GM21529 (cell line): ENCODE measurements around the gene HPN.
"Not testable (repeated sequence)": the region's sequence is repeated elsewhere in the genome, so short reads cannot be mapped to it uniquely, and the experiment has no call there.

Experiments used
- ATAC-seq: cut with Tn5 transposase; IDR thresholded peaks from one replicate; pipeline ENCODE4 v1.9.1; 2021; ENCODE audit not compliant: unreplicated experiment

The HPN gene

DNA sequence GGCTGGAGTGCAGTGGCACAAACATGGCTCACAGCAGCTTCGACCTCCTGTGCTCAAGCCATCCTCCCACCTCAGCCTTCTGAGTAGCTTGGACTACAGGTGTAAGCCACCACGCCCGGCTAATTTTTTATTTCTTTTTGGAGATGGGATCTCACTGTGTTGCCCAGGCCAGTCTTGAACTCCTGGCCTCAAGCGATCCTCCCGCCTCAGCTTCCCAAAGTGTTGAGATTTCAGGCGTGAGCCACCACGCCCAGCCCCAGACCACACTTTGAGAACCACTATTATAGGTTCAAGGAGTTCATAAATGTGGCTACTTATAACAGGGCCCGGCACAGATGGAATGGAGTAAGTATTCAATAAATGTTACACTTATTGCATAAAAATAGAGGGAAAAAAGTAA, 14.5 kb upstream of the HPN start:
- no peak for ATAC-seq

DNA sequence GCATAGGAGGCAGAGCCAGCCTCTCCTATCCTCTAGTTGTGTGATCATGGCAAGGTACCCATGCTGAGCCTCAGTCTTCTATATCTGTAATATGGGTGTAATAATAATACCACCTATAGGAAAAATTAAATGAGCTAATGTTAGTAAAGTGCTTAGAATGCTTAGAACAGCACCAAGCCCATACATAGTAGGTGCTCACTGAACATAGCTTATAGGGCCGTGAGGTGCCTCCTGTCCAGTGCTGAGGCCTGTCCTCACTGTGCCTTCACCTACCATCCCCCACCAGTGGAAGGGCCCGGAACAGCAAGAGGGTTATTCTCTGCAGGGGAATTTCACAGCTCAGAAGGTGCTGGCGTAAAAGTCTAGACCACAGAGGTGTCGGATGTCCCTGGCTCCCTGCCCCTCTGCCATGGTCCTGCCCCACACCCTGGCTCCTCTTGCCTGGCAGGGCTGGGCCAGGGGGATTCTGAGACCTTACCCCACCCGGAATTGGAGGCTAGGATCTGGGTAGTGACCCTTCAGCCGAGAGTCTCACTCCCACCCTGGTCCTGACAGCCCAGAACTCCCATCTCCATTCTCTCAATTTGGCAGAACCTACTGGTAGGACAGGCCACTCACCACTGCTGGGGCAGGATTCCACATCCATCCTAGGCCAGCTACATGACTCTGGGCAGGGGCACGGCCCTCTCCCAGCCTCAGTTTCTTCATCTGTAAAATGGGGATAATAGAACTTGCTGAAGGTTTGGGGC, 13.5 kb upstream of the HPN start:
- ATAC-seq: no peak

DNA sequence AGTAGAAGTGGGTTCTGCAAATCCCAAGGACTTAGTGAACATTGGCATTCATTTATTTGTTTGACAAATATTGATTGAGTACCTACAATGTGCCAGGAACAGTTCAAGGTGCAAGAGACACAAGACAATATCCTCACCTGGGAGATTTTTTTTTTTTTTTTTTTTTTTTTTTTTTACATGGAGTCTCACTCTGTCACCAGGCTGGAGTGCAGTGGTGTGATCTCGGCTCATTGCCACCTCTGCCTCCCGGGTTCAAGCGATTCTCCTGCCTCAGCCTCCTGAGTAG, 13.0 kb upstream of the HPN start:
- ATAC-seq: not testable (repeated sequence)

DNA sequence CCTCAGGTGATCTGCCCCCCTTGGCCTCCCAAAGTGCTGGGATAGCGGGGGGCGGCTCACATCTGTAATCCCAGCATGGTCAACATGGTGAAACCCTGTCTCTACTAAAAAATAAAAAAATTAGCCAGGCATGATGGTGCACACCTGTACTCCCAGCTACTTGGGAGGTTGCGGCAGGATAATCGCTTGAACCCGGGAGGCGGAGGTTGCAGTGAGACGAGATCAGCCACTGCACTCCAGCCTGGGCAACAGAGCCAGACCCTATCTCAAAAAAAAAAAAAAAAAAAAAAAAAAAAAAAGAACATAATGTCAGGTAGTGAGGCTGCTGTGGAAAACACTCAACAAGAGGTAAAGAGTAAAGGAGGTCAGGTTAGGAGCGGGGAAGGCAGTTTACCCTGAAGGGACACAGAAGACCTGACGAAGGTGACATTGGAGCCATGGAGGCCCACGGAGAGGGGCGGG, 12.2 kb upstream of the HPN start:
- not testable (repeated sequence) for ATAC-seq

DNA sequence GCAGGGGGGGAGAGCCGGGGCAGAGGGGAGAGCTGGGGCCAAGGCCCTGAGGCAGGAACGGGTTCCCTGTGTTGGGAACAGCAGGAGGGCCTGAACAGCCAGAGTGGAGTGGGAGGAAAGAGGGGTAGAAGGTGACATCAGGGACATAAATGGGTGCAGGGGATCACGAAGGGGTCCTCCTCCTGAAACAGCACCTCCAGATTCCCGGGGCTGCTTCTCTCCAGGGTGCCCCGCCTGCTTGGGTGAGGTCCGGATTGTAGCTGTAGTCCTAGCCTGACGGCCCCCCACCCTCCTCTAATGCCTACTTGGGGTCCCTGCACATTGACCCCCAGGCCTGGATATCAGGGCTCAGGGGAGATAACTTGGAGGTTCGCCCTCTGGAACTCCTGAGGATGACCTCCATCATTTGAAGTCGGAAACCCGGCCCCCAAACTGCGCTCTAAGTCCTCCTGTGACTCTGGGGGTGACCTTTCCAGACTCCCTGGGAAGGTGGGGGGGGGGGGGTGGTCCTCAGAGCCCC, 11.7 kb upstream of the HPN start:
- no peak for ATAC-seq

DNA sequence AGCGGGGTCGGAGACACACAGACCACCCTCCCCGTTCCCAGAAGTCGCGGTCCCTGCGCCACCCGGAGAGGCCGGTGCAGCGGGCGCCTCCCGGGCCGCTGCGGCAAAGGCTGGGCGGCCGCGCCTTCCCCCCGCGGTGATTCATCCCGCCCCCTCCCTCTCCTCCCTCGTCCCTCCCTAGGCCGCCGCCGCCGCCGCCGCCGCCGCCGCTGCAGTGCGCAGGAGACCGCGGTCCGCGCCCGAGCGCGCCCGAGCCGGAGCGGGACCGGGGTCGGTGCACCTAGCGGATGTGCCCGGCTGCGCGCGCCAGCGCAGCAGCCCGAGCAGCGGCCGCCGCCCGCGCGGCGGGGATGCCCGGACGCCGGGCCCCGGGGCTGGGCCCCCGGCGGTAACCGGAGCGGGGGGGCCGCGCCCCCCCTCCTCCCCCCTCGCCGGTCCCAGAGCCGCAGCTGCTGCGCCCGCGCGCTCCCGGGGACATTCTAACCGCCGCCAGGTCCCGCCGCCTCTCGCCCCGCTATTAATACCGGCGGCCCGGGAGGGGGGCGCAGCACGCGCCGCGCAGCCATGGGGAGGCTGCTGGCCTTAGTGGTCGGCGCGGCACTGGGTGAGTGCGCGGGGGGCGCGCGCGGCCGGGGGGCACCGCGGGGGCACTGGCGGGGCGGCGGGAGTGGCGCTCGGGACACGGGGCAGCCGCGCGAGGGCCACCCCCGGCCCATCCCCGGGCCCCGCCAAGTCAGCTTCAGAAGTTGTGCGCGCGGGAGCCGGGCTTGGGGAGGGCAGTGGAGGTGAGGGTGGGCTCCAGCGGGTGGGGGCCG, 11.1 kb upstream of the HPN start, which contains the start of gene SCN1B:
SCN1B (plus strand) TSS at position 214 of the 815 bp plus-strand sequence; CDS start at position 565, 351 bp downstream.
- ATAC-seq: no peak

DNA sequence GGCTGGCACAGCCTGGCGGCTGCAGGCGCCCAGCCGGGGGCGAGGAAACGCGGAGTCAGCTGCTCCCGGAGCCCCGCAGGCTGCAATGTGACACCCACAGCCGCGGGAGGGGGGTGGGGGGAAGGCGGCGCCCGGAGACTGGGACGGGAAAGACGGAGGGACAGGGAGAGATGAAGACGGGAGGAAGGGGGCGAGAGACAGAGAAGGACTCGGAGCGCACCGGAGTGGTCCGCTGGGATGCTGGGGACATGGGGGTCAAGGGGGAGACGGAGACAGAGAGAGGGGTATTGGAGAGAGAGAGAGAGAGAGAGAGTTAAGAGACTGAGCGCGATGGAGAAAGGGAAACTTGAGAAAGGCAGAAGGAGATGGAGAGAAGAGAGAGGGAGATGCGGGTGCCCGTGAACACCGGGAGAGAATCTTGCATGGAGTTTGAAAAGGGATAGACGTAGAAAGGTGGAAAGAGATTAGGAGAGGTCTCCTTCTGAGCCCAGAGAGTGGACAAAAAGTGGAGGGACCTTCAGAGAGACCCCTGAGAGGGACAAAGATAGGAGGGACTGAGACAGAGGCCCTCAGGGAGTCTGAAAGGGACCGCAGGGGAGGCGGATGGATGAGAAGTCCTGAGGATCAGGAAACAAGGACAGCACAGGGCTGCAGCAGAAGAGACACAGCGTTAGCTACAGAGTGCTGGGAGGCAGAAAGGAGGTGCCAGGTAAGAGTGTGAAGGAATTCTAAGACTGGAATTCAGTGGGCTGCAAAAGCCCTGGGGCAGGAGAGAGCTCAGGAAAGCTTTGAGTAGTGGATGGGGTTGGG, 10.2 kb upstream of the HPN start:
- ATAC-seq: no peak

DNA sequence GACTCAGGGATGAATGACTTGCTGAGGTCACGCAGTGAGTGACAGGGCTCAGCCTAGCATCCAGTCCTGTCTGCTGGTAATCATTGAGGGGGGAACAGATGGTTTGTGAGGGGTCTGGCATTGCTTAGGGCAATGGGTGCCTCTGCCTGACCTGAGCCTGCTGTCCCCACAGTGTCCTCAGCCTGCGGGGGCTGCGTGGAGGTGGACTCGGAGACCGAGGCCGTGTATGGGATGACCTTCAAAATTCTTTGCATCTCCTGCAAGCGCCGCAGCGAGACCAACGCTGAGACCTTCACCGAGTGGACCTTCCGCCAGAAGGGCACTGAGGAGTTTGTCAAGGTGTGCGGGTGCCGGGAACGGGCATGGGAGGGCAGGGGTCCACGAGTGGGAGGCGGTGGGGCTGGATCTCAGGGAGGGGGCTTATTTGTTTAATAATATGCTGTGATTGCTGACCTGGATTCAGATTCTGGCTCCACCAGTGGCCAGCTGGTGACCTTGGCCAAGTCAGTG, 9.1 kb upstream of the HPN start:
- no peak for ATAC-seq

DNA sequence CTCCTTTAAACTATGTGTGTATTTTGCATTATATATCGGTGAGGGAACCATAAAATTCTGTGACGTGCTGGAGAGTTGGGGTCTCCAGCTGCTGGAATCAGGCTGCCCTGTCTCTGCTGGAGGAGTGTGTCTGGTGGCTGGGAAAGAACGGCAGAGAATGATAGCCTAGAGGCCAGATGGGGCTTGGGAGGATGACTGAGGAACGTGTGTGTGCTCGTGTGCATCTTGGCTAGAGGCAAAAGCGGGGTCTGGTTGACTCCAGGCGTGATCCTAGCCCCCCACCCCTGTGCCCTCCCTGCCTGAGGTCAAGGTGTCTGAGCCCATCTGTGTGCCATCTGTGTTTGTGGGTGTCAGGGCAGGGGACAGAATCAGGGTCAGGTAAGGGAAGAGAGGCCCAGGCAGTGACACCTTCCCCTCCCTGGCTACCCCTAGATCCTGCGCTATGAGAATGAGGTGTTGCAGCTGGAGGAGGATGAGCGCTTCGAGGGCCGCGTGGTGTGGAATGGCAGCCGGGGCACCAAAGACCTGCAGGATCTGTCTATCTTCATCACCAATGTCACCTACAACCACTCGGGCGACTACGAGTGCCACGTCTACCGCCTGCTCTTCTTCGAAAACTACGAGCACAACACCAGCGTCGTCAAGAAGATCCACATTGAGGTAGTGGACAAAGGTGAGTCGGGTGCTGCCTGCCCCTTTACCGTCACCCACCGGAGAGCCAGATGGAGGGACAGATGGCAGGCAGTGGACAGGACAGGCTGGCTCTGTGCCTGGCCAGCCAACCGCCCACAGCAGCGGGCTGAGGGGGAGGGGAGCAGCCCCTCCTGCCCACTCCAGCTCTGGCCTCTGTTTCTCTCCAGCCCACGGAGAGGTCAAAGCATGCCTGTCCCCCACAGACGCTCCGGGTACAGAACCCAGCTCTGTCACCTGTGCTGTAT, 8.2 kb upstream of the HPN start:
- ATAC-seq: no peak

DNA sequence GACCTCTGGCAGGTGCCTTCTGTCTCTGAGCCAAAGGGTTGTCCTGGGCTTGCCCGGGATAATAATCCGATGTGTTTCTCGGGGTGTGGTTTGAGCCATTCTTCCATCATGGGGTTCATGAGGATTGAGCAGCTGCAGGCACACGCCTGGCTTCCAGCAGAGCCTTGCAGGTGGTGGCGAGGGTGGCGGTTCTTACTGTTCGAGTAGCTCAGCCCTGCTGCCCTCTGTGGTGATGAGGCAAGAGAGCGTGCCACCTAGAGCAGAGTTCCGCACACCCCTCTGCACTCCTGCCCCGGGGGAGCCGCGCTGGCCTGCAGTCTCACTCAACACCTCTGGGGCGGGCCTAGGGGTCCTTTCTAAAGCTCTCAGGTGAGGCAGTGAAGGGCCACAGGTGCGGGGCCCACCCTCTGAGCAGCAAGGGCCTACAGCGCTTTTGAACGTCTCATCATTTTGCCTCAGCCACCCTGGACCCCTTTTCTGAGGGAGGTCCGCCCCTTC, 7.5 kb upstream of the HPN start:
- ATAC-seq: no peak

DNA sequence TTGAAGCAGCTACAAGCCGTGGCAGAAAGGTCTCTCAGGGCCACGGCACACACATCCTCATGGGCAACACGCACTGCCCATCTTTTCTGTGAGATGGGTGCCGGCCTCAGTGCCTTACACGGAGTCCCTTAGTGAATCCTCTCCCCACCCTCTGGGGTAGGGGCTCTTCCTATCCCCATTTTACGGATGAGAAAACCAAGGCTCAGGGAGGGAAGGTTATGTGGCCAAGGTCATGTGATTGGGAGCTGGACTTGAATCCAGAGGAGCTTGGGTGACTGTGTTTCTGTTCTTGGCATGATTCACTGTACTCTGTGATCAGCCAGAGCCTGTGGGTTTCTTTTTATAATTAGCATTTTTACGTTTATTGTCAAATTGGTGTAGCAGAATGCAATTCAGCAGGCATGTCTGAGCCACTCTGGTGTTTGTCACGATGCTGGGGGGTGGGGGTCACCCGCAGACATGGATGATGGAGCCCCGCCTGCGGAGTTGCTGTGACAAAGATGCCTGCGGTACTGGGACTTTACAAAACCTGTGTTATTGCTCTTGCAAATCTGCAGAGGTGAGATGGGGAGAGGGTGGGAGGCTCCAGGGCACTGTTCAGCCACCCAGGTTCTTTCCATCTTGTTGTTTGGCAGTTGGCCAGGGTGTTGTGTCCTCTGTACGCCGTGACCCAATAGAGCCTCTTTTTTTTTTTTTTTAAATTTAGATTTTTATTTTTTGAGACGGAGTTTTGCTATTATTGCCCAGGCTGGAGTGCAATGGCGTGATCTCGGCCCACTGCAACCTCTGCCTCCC, 6.7 kb upstream of the HPN start:
- ATAC-seq: no peak

DNA sequence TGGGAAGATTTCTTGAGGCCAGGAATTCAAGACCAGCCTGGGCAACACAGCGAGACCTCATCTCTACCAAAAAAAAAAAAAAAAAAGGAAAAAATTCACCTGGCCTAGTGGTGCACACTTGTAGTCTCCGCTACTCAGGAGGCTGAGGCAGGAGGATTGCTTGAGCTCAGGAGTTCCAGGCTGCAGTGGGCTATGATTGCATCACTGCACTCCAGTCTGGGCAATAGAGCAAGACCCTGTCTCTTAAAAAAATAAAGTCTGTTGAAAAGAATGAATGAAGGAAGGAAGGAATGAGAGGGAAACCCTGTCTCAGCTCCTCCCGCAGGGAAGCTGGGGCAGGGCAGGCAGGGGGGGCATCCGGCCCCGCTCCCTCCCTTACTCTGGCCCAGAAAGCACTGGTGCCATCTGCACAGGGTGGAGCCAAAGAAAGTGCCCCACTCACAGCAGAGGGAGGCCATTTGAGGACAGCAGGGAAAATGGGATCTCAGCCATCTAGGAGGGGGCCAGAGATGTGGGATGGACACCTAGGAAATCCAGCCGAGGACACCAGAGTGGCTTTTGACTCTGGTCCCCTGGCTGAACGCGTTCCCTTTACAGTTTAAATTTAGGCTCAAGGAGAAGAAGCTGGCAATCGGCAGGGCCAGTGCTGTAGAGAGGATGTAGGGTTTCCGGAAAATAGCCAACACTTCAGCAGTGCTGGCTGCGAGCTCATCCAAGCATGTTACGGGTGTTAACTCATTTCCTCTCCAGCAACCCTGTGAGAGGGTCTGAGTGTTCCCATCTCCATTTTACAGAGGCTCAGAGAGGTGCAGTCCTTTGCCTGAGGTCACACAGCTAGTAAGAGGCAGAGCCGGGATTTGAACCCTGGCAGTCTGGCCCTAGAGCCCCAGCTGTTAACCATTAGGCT, 3.6 kb upstream of the HPN start:
- no peak for ATAC-seq

DNA sequence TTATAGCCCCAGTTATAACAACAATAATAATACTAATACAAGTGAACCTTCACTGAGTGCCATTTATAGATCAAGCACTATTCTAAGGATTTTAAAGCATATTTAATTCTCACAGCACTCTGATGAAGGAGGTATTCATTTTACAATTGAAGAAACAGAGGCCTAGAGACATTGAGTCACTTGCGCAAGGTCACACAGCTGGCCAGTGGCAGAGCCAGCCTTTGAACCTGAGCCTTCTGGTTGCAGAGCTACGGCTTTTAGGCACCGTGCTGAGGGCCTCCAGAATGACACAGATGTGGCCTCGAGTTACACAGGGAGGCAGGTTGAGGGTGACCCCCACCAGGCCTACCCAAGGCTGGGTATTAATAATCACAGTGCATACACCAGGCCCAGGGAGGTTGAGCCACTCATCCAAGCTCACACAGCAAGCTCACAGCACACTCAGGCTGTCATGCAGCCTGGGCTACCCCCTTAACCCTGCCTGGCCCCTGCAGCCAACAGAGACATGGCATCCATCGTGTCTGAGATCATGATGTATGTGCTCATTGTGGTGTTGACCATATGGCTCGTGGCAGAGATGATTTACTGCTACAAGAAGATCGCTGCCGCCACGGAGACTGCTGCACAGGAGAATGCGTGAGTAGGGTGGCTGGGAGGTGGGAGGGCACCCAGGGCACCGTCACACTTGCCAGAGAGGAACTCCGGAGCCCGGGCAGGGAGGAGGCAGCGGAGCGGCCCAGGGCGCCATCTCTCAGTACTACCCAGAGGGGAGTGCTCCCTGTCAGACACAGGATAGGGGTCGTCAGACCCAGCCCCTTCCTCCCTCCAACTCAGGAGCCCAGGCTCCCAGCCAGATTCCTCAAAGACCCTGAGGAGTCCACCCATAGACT, 2.7 kb upstream of the HPN start:
- no peak for ATAC-seq

DNA sequence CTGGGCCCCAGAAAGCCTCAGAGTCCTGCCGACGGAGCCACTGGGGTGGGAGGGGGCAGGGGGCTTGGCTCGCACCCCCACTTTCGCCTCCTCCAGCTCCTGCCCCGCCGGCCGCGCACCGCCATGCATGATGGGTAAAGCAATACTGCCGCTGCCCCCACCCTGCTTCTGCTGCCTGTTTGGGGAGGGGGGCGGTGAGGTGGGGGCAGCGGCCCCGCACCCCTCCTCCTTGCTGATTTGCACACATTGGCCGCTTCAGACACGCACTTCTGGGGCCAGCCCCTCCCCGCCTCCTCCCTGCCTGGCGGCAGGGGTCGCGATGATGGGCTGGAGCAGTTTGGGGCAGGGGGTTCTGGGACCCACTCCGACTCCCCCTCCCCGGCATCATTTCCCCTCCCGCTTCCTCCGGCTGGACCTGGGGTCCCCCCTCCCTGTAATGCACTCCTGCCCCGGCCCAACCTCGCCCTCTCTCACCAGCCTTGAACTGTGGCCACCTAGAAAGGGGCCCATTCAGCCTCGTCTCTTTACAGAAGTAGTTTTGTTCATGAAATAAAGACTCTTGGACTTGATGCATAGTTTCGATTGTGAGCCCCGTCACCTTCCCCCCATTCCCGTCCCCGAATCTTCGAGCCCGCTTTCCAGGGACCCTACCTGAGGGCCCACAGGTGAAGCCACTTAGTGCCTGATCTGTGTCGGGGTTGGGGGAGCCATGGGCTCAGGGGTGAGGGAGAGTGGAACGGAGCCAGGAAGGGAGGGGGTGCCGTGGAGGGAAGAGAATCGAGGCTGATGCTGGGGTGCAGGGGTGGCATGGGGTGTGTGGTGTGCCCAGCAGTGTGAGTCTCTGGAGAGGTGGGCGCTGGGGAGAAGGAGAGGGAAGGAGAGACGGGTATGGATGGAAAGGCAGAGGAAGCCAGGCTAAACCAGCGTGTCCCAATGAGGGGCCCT, 1.4 kb upstream of the HPN start:
- ATAC-seq: no peak

DNA sequence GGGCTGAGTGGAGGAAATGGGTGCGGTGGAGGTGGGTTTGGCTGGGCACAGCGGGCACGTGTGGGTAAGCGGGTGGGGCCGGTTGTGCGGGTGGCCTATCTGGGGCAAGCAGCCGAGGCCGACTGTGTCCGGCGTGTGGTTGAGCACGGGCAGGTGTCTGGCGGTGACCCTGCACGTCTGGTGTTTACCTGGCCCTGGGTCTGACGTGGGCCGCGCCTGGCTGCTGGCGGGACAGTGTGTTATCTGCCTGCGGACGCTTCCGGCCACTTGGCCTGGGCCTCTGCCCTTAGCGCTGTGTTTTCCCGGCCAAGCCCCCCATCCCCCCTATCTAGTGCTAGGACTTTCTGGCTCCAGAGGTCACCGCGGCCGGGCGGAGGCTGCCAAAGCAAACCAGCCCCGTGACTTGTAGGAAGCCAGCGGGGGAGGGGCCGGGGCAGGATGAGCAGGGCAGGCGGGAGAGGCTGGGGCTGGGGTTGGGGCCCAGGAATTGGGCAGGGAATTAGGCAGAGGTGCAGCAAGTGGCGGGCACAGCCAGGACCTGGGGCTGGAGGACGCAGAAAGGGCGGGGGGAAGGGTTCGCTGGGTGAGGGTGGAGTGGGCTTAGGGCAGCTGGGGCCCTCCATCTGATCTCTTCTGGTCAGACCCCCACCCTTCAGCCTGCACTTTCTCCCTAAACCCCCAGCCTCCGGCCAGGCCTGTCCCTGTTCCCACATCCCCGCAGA, 534 bp upstream of the HPN start:
- ATAC-seq: no peak
